Measurements from ENCODE around the gene CST8.

GRCh38 chr20:23501926-23502325 is 11.0 kb downstream of the CST8 start:
- TF ChIP-seq CTCF (IDR thresholded peaks at IDR 0.05; ENCODE audit: borderline replicate concordance, extremely low read depth, low read length, poor library complexity, severe bottlenecking), result no peak
- TF ChIP-seq EZH2 (IDR thresholded peaks at IDR 0.05; ENCODE audit: borderline replicate concordance, low read depth, low read length, severe bottlenecking), result no peak

Measured in DND-41 (cell line).